ENCODE data around the gene CRB3. TPM values are rescaled to one million over a fixed set of nuclear protein-coding genes. Genes with fewer than 3 reads are reported as not detected.

The CRB3 gene
- total RNA-seq, 4 donors from 2014 or later, result 57.9 to 391 (median 229) TPM

GRCh38 chr19:6495947-6496346 is 31.9 kb downstream of the CRB3 start:
- DNase-seq, result no peak
- H3K4me3 ChIP-seq, result no peak overlapping the region
- no peaks in the 10 kb centered on the region for H3K9me3 ChIP-seq
- intact Hi-C loops (cut with DNase I; ENCODE audit: low total_unique reads), result no loop called here
- peaks cover 14% of the 10 kb centered on the region for H3K27me3 ChIP-seq
- 97 to 99% methylated on average over 6 to 17 of the region's 19 CpGs for WGBS, 2 donors (ENCODE audit: low coverage in 1 of 2)
- TF ChIP-seq POLR2A (IDR thresholded peaks at IDR 0.05), result no peak
- TF ChIP-seq EP300 (IDR thresholded peaks at IDR 0.05; ENCODE audit: low read depth), result no peak
- TF ChIP-seq, protein P1, sequence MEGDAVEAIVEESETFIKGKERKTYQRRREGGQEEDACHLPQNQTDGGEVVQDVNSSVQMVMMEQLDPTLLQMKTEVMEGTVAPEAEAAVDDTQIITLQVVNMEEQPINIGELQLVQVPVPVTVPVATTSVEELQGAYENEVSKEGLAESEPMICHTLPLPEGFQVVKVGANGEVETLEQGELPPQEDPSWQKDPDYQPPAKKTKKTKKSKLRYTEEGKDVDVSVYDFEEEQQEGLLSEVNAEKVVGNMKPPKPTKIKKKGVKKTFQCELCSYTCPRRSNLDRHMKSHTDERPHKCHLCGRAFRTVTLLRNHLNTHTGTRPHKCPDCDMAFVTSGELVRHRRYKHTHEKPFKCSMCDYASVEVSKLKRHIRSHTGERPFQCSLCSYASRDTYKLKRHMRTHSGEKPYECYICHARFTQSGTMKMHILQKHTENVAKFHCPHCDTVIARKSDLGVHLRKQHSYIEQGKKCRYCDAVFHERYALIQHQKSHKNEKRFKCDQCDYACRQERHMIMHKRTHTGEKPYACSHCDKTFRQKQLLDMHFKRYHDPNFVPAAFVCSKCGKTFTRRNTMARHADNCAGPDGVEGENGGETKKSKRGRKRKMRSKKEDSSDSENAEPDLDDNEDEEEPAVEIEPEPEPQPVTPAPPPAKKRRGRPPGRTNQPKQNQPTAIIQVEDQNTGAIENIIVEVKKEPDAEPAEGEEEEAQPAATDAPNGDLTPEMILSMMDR (IDR thresholded peaks at IDR 0.05), result no peak
- no peak for TF ChIP-seq POLR2AphosphoS5 (IDR thresholded peaks at IDR 0.05)
- H3K27ac ChIP-seq, result no peak overlapping the region
- in situ Hi-C loops (cut with MboI; ENCODE audit: low pct_ligation_motif_present in 1 of 4, low pct_unique_long_range_greater_than_20kb in 1 of 4, low sequenced_read_pairs in 3 of 4), result no loop called here
- H3K4me1 ChIP-seq, result peaks cover 0 to 4% (median 0%) of the 10 kb centered on the region in 4 donors
- no peaks in the 10 kb centered on the region for H3K36me3 ChIP-seq

DNA sequence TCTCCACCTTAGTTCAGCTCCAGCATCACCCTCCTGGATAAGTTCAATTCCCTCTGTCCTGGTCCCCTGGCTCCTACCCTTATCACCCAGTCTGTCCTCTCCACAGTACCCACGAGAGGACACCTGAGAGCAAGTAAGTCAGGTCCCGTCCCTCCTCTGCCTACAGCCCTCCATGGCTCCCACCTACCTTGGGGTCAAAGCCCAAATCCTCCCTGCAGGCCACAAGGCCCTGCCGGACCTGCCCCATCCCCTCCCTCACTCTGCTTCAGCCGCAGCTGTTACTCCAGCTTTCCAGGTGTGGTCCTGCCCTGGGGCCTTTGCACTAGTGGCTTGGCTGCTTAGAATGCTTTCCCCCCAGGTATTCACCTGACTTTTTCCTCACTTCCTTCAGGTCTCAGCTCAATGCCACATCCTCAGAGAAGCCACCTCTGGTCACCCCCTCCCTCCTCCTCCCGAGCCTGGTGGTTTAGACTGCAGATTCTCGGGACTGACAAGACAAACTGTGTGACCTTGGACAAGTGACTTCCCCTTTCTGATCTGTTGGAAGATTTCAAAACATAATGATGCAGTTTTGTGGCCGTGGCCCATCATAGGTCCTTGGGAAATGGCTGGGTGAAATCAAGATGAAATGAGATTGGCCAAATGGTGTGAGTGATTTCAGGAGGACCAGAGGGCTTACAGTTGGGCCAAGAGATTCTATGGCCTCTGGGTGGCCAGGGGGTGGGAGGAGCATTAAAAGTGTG is 34.4 kb downstream of the CRB3 start:
- peaks cover 0 to 11% (median 10%) of the 10 kb centered on the region in 4 donors for H3K4me1 ChIP-seq
- WGBS, 2 donors (ENCODE audit: low coverage in 1 of 2), result 51 to 58% methylated on average over 3 to 7 of the region's 7 CpGs
- DNase-seq, result no peak
- no peak overlapping the region for H3K4me3 ChIP-seq
- no peak overlapping the region for H3K27ac ChIP-seq
- peaks cover 39% of the 10 kb centered on the region for H3K27me3 ChIP-seq
- TF ChIP-seq, protein P1 (IDR thresholded peaks at IDR 0.05), result no peak
- TF ChIP-seq POLR2AphosphoS5 (IDR thresholded peaks at IDR 0.05), result no peak
- no peak for TF ChIP-seq EP300 (IDR thresholded peaks at IDR 0.05; ENCODE audit: low read depth)
- TF ChIP-seq POLR2A (IDR thresholded peaks at IDR 0.05), result no peak
- no peaks in the 10 kb centered on the region for H3K9me3 ChIP-seq
- no peaks in the 10 kb centered on the region for H3K36me3 ChIP-seq
- in situ Hi-C loops (cut with MboI; ENCODE audit: low pct_ligation_motif_present in 1 of 4, low pct_unique_long_range_greater_than_20kb in 1 of 4, low sequenced_read_pairs in 3 of 4), result no loop called here
- intact Hi-C loops (cut with DNase I; ENCODE audit: low total_unique reads), result no loop called here

GRCh38 chr19:6499052-6499790 is 35.1 kb downstream of the CRB3 start:
- no peak for DNase-seq
- H3K27ac ChIP-seq, result no peak overlapping the region
- no peaks in the 10 kb centered on the region for H3K9me3 ChIP-seq
- TF ChIP-seq EP300 (IDR thresholded peaks at IDR 0.05; ENCODE audit: low read depth) (no peak), POLR2AphosphoS5 (IDR thresholded peaks at IDR 0.05) (no peak), POLR2A (IDR thresholded peaks at IDR 0.05) (no peak)
- TF ChIP-seq, protein P1 (IDR thresholded peaks at IDR 0.05), result no peak
- H3K36me3 ChIP-seq, result no peaks in the 10 kb centered on the region
- WGBS, 2 donors (ENCODE audit: low coverage in 1 of 2), result 57 to 58% methylated on average over 11 to 17 of the region's 17 CpGs
- H3K4me1 ChIP-seq, result peaks cover 0 to 11% (median 10%) of the 10 kb centered on the region in 4 donors
- intact Hi-C loops (cut with DNase I; ENCODE audit: low total_unique reads), result no loop called here
- H3K27me3 ChIP-seq, result peaks cover 42% of the 10 kb centered on the region
- in situ Hi-C loops (cut with MboI; ENCODE audit: low pct_ligation_motif_present in 1 of 4, low pct_unique_long_range_greater_than_20kb in 1 of 4, low sequenced_read_pairs in 3 of 4), result no loop called here
- H3K4me3 ChIP-seq, result no peak overlapping the region
